HUES6 (cell line): ENCODE results near the gene MOGAT1.
A peak's percentile ranks its signal among the peaks of the same experiment; 100 is the strongest.

Experiments used
- H3K27ac ChIP-seq: 2 replicates; pipeline ENCODE4 v1.7.0; 2013; ENCODE audit warnings: low read depth, mild to moderate bottlenecking, low read length, inconsistent platforms
- H3K27me3 ChIP-seq: 2 replicates; pipeline ENCODE4 v1.6.1; 2013; ENCODE audit warnings: low read length; ENCODE audit not compliant: control insufficient read depth, insufficient read depth
- H3K36me3 ChIP-seq: 2 replicates; pipeline ENCODE4 v1.6.1; 2013; ENCODE audit warnings: low read length; ENCODE audit not compliant: control insufficient read depth, insufficient read depth
- H3K4me1 ChIP-seq: 2 replicates; pipeline ENCODE4 v1.6.1; 2013; ENCODE audit warnings: low read length; ENCODE audit not compliant: control insufficient read depth, insufficient read depth
- H3K4me3 ChIP-seq: 2 replicates; pipeline ENCODE4 v1.5.1; 2013; ENCODE audit warnings: low read depth, low read length
- H3K9ac ChIP-seq: one replicate; pipeline ENCODE4 v1.6.1; 2013; ENCODE audit warnings: mild to moderate bottlenecking, low read length
- H3K9me3 ChIP-seq: 2 replicates; pipeline ENCODE4 v1.6.1; 2013; ENCODE audit warnings: low read depth, low read length; ENCODE audit not compliant: control insufficient read depth, insufficient read depth

Gene MOGAT1

GRCh38 chr2:222698276-222698675 is 26.8 kb downstream of the MOGAT1 start:
- no peaks in the 10 kb centered on the region for H3K36me3 ChIP-seq
- H3K4me1 ChIP-seq = no peaks in the 10 kb centered on the region
- H3K9me3 ChIP-seq = 0 out of 2 replicates have a peak, but pooled peaks cover 3% of the 10 kb centered on the region
- H3K27me3 ChIP-seq = no peaks in the 10 kb centered on the region
- H3K4me3 ChIP-seq = no peak overlapping the region
- H3K9ac ChIP-seq = no peak overlapping the region
- no peak overlapping the region for H3K27ac ChIP-seq

GRCh38 chr2:222701233-222701632 is 29.8 kb downstream of the MOGAT1 start:
- no peaks in the 10 kb centered on the region for H3K36me3 ChIP-seq
- no peak overlapping the region for H3K9ac ChIP-seq
- H3K4me1 ChIP-seq = peaks cover 3% of the 10 kb centered on the region; the same call in 1 of the 2 replicates
- 0 out of 2 replicates have a peak, but pooled peaks cover 5% of the 10 kb centered on the region for H3K9me3 ChIP-seq
- H3K4me3 ChIP-seq = no peak overlapping the region
- no peak overlapping the region for H3K27ac ChIP-seq
- no peaks in the 10 kb centered on the region for H3K27me3 ChIP-seq

- no peaks in the 10 kb centered on the region for H3K27me3 ChIP-seq
- no peak overlapping the region for H3K9ac ChIP-seq
- H3K36me3 ChIP-seq = no peaks in the 10 kb centered on the region
- no peak overlapping the region for H3K27ac ChIP-seq
- H3K9me3 ChIP-seq = 0 out of 2 replicates have a peak, but pooled peaks cover 5% of the 10 kb centered on the region
- H3K4me3 ChIP-seq = no peak overlapping the region
- peaks cover 8% of the 10 kb centered on the region; the same call in 1 of the 2 replicates for H3K4me1 ChIP-seq
Measured at GRCh38 chr2:222701721-222702131, 30.3 kb downstream of the MOGAT1 start.

GRCh38 chr2:222703091-222703490 is 31.6 kb downstream of the MOGAT1 start:
- Histone ChIP-seq H3K9ac (no peak overlapping the region), H3K9me3 (0 out of 2 replicates have a peak, but pooled peaks cover 5% of the 10 kb centered on the region), H3K4me1 (peaks cover 12% of the 10 kb centered on the region; the same call in 1 of the 2 replicates), H3K4me3 (no peak overlapping the region), H3K36me3 (no peaks in the 10 kb centered on the region), H3K27ac (no peak overlapping the region), H3K27me3 (no peaks in the 10 kb centered on the region)

- H3K27me3 ChIP-seq = no peaks in the 10 kb centered on the region
- H3K9me3 ChIP-seq = 0 out of 2 replicates have a peak, but pooled peaks cover 5% of the 10 kb centered on the region
- no peaks in the 10 kb centered on the region for H3K36me3 ChIP-seq
- no peak overlapping the region for H3K9ac ChIP-seq
- peaks cover 13% of the 10 kb centered on the region; the same call in 1 of the 2 replicates for H3K4me1 ChIP-seq
- H3K4me3 ChIP-seq = no peak overlapping the region
- no peak overlapping the region for H3K27ac ChIP-seq
Measured at GRCh38 chr2:222703886-222704285, 32.4 kb downstream of the MOGAT1 start.

GRCh38 chr2:222706616-222707015 is 35.2 kb downstream of the MOGAT1 start:
- Histone ChIP-seq H3K9me3 (0 out of 2 replicates have a peak, but pooled peaks cover 5% of the 10 kb centered on the region), H3K36me3 (no peaks in the 10 kb centered on the region), H3K9ac (peak overlapping the region; percentile 2), H3K4me1 (peaks cover 18% of the 10 kb centered on the region), H3K27me3 (no peaks in the 10 kb centered on the region), H3K4me3 (no peak overlapping the region), H3K27ac (no peak overlapping the region)

- Histone ChIP-seq H3K9ac (peak overlapping the region; percentile 2), H3K36me3 (no peaks in the 10 kb centered on the region), H3K4me1 (peaks cover 18% of the 10 kb centered on the region), H3K9me3 (0 out of 2 replicates have a peak, but pooled peaks cover 5% of the 10 kb centered on the region), H3K27ac (no peak overlapping the region), H3K4me3 (no peak overlapping the region), H3K27me3 (no peaks in the 10 kb centered on the region)
Measured at GRCh38 chr2:222707102-222707688, 35.7 kb downstream of the MOGAT1 start.

GRCh38 chr2:222707689-222708273 is 36.3 kb downstream of the MOGAT1 start:
- peaks cover 18% of the 10 kb centered on the region for H3K4me1 ChIP-seq
- no peak overlapping the region for H3K4me3 ChIP-seq
- H3K27ac ChIP-seq = no peak overlapping the region
- no peak overlapping the region for H3K9ac ChIP-seq
- 0 out of 2 replicates have a peak, but pooled peaks cover 5% of the 10 kb centered on the region for H3K9me3 ChIP-seq
- H3K36me3 ChIP-seq = no peaks in the 10 kb centered on the region
- H3K27me3 ChIP-seq = no peaks in the 10 kb centered on the region

GRCh38 chr2:222708274-222708710 is 36.8 kb downstream of the MOGAT1 start:
- Histone ChIP-seq H3K36me3 (no peaks in the 10 kb centered on the region), H3K9me3 (0 out of 2 replicates have a peak, but pooled peaks cover 2% of the 10 kb centered on the region), H3K4me3 (no peak overlapping the region), H3K4me1 (peaks cover 18% of the 10 kb centered on the region), H3K27me3 (no peaks in the 10 kb centered on the region), H3K9ac (no peak overlapping the region), H3K27ac (no peak overlapping the region)

- Histone ChIP-seq H3K9me3 (no peaks in the 10 kb centered on the region), H3K36me3 (no peaks in the 10 kb centered on the region), H3K27ac (no peak overlapping the region), H3K4me3 (no peak overlapping the region; the same call in 1 of the 2 replicates), H3K4me1 (peaks cover 18% of the 10 kb centered on the region), H3K9ac (no peak overlapping the region), H3K27me3 (no peaks in the 10 kb centered on the region)
Measured at GRCh38 chr2:222709191-222709891, 37.9 kb downstream of the MOGAT1 start.

- no peaks in the 10 kb centered on the region for H3K9me3 ChIP-seq
- no peaks in the 10 kb centered on the region for H3K36me3 ChIP-seq
Measured at GRCh38 chr2:222710736-222711135, 39.3 kb downstream of the MOGAT1 start.

More at GRCh38 chr2:222710736-222711135, 39.3 kb downstream of the MOGAT1 start:
- Histone ChIP-seq H3K27ac (no peak overlapping the region), H3K4me1 (peaks cover 18% of the 10 kb centered on the region), H3K4me3 (no peak overlapping the region), H3K27me3 (no peaks in the 10 kb centered on the region), H3K9ac (no peak overlapping the region)
